Nasal cavity respiratory epithelium epithelial cell of viscerocranial mucosa (primary cell): ENCODE measurements around the gene EFS. TPM values are rescaled to one million over a fixed set of nuclear protein-coding genes. Genes with fewer than 3 reads are reported as not detected.

ENCODE experiments used
- total RNA-seq: library from RNA; depleted of rRNA; stranded (reverse); fragments of >200 nt; gene quantifications from 2 replicates; pipeline ENCODE4 v1.2.3, GENCODE V29; 2014

Gene EFS, protein sequence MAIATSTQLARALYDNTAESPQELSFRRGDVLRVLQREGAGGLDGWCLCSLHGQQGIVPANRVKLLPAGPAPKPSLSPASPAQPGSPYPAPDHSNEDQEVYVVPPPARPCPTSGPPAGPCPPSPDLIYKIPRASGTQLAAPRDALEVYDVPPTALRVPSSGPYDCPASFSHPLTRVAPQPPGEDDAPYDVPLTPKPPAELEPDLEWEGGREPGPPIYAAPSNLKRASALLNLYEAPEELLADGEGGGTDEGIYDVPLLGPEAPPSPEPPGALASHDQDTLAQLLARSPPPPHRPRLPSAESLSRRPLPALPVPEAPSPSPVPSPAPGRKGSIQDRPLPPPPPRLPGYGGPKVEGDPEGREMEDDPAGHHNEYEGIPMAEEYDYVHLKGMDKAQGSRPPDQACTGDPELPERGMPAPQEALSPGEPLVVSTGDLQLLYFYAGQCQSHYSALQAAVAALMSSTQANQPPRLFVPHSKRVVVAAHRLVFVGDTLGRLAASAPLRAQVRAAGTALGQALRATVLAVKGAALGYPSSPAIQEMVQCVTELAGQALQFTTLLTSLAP
- 6.2 and 14.2 TPM in 2 replicates for total RNA-seq

DNA sequence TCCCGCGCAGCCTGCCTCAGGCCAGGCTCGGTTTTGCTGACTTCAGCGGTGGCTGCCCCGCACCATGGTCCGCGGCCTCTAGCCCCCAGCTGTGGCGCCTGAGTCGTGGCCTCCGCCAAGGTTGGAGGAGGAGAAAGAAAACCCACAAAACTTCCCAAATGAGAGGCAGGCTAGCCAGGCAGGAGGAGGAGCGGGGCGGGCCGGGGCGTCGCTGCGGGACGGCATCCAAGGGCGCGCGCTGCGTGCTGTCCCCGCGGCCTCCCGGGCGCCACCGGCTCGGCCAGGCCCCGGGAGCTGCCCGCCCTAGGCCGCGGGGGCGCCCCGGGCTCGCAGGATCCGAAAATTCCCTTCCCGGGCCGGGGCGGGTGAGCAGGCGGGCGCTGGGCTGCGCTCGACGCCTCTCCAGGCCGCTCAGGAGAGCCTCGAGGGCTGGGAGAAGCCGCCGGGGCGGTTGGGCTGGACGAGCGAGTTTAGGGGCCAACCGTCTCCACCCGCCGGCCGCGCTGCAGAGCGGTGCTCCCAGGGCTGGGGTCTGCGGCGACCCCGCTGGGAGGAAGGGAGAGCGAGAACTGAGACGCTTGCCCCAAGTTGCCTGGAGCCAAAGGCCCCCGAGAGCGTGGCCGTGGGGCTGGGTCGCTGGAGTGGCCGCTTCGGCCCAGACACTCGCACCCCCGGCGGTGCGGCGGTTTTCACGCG, at the start of gene EFS:
Gene EFS (minus strand): TSS at position 137 of the 696 bp plus-strand sequence. CDS start 147 bp downstream, outside the sequence.

GRCh38 chr14:23407516-23408306, 42.7 kb upstream of the EFS start, which contains the start of gene MYH6:
MYH6 (minus strand) TSS chr14:23408273; CDS start chr14:23407223, 1,050 bp downstream.

GRCh38 chr14:23376482-23377197, 11.7 kb upstream of the EFS start, which contains the start of gene CMTM5:
CMTM5 (plus strand) TSS chr14:23377046; CDS start chr14:23377252, 206 bp downstream.

GRCh38 chr14:23372509-23372908, 7.5 kb upstream of the EFS start, which contains the start of gene IL25:
IL25 (plus strand) TSS chr14:23372809.

DNA sequence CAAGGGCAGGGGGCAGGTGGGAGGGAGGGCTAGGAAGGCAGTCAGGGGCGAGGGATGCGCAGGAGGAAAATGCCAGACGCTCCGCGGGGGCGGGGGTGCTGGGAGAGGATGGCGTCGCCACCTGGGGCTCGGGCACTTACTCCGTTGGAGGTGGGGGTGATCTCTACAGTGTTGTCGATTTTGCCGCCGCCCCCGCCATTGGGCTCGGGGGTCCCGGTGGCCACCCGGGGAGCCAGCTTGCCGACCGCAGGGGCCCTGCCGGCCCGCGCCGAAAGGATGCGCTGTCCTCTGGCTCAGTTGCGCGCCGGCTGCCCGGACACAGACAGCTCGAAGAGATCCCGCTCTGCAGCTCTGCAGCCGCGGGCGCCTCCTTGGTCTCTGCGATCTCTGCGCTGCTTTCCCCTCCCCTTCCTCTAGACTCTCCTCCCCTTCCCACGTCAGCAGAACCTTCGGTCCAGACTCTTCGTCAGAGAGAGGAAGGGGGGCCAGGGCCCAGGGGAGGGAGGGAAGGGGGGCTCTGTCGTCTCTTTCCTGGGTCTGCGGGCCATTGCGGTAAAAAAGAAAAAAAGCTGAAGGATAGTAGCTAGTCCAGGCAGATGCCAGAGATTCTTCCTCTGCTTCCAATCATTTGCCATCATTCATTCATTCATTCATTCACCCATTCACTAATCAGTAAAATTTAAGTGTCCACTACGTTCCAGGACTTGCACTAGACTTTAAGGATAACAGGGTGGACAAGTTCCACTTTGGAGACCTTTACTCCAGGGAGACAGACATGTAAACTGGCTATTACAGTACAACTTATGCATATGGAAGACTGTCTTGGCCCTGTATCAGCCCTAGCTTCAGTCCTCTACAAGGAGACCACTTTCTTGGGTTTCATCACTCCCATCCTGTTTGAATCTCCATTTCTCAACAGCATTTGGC, 12.2 kb downstream of the EFS start, which contains the start of gene SLC22A17:
Gene SLC22A17 (minus strand): TSS at position 382 of the 927 bp plus-strand sequence.

DNA sequence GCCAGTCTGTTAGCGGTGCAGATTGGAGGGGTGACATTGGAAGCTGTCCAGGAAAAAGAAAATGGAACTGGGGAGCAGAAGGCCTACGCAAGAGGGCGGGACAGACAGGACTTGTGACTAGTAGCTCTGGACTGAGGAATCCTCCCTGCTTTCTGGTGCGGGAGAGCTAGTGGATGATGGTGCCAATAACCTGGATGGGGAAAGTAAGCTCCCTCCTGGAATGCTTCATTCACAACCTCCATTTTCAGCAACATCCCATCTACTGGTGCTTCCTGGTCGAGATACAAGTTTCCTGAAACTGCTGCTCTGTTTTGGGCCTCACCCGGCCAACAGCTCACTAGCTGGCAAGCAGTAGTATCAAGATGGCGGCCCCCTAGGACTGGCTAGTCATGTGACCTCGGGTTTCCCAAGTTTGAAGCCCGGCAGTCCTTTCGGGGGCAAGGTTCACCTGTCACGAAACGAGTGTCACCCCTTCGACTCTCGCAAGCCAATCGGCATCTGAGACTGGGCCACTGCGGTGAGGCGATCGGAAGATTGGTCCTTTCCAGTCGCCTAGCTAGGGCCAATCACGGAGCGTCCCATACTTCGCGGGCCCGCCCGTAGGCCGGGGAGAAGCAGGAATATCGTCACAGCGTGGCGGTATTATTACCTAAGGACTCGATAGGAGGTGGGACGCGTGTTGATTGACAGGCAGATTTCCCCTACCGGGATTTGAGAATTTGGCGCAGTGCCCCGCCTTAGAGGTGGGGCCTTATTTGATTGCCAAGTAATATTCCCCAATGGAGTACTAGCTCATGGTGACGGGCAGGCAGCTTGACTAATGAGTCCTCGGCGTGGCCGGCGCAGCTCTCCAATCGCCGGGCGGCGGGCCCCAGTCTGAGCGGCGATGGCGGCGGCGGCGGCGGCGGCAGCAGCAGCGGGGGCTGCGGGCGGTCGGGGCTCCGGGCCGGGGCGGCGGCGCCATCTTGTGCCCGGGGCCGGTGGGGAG, 44.1 kb downstream of the EFS start, which contains the start of gene PABPN1:
Gene PABPN1 (plus strand): TSS at position 874 of the 988 bp plus-strand sequence. CDS start 13 bp downstream, at position 887.

DNA sequence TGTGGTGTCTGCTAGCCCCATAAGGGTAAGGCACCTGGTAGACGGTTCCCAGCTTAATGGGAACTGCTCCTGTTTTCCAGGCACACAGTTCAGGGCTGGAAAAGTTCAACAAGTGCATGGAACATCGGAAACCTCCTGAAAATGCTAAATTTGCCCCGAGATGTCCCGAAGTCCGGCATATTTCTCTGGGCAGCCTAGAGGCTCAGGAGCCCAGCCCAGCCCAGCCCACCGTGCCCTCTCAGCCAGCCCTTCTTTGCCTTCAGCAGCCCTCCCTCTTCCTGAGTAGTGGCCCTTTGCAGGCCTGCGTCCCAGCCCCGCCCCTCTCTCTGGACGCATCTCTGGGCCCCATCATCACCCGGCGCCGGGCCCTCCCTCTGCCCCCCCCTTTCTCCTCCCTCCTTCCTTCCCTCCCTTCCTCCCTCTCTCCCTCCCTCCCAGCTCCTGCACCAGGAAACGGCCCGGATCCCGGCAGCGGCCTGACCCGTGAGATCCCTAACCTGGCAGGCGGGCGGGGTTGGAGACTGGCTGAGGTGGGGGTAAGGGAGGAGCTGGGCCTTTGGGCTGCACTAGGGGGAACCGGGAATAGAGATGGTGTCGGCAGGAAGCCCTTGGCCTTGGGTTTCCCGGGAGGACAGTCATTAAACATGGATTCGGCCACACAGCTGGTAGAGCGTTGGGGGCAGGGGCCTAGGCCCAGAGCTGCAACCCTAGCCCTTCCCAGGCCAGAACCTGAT, 58.4 kb downstream of the EFS start, which contains the start of gene BCL2L2:
Gene BCL2L2 (plus strand): TSS at position 422 of the 734 bp plus-strand sequence. CDS start 935 bp downstream, outside the sequence.

Other genes with a start within 250 kb of the EFS start
- gene CEBPE, start 245.9 kb downstream of the EFS start, total RNA-seq = not detected in 2 replicates
- 12.6 and 26.1 TPM in 2 replicates for gene SLC7A8, start 181.5 kb downstream of the EFS start, total RNA-seq
- not detected in 2 replicates for gene RNF212B, start 127.2 kb downstream of the EFS start, total RNA-seq
- 5.1 and 13.2 TPM in 2 replicates for gene HOMEZ, start 79.0 kb downstream of the EFS start, total RNA-seq
- gene PPP1R3E, start 62.3 kb downstream of the EFS start, total RNA-seq = 2.7 and 3.1 TPM in 2 replicates
- gene BCL2L2, start 58.3 kb downstream of the EFS start, total RNA-seq = 34.5 and 36.4 TPM in 2 replicates
- 81.3 and 91.4 TPM in 2 replicates for gene PABPN1, start 43.7 kb downstream of the EFS start, total RNA-seq
- gene SLC22A17, start 12.3 kb downstream of the EFS start, total RNA-seq = 1.0 and 4.9 TPM in 2 replicates
- not detected in 2 replicates for gene IL25, start 7.6 kb upstream of the EFS start, total RNA-seq
- not detected in 2 replicates for gene CMTM5, start 11.9 kb upstream of the EFS start, total RNA-seq
- gene MYH6, start 43.1 kb upstream of the EFS start, total RNA-seq = not detected in 2 replicates
- gene MYH7, start 70.5 kb upstream of the EFS start, total RNA-seq = not detected in 2 replicates
- gene NGDN, start 104.5 kb upstream of the EFS start, total RNA-seq = 49.6 and 50.5 TPM in 2 replicates
- gene ZFHX2, start 186.6 kb upstream of the EFS start, total RNA-seq = under 0.01 and 0.43 TPM in 2 replicates
- gene THTPA, start 191.1 kb upstream of the EFS start, total RNA-seq = 7.5 and 8.1 TPM in 2 replicates
- 28.7 and 54.4 TPM in 2 replicates for gene AP1G2, start 202.6 kb upstream of the EFS start, total RNA-seq
- not detected in 2 replicates for gene JPH4, start 213.6 kb upstream of the EFS start, total RNA-seq